Neural cell (in vitro differentiated cells): ENCODE data around the gene SURF1. TPM values are rescaled to one million over a fixed set of nuclear protein-coding genes. Genes with fewer than 3 reads are reported as not detected.

ENCODE experiments used
- H2AFZ ChIP-seq: fragments of 200-600, 300-800 bp; sonication (generic), shearing (Covaris generic); 2 replicates; pipeline ENCODE4 v1.6.0; 2014; ENCODE audit warnings: low read depth, mild to moderate bottlenecking, antibody characterized with exemption, low read length, moderate library complexity
- H3F3A ChIP-seq: fragments of 200-600 bp; shearing (Covaris generic); 2 replicates; pipeline ENCODE4 v1.6.1; 2016; ENCODE audit warnings: mild to moderate bottlenecking, moderate library complexity, mixed read lengths, antibody characterized with exemption, low read length; ENCODE audit not compliant: insufficient read depth, poor library complexity, severe bottlenecking
- H3K27ac ChIP-seq: fragments of 200-600, 300-800 bp; sonication (generic), shearing (Covaris generic); 2 replicates; pipeline ENCODE4 v1.5.1; 2014; ENCODE audit warnings: mild to moderate bottlenecking, low read length, moderate library complexity
- H3K27me3 ChIP-seq: fragments of 300-800, 200-600 bp; sonication (generic), shearing (Covaris generic); 2 replicates; pipeline ENCODE4 v1.6.0; 2014; ENCODE audit warnings: mild to moderate bottlenecking, low read depth, low read length, moderate library complexity; ENCODE audit not compliant: insufficient read depth
- H3K36me3 ChIP-seq: fragments of 300-800, 200-600 bp; sonication (generic), shearing (Covaris generic); 2 replicates; pipeline ENCODE4 v1.5.1; 2014; ENCODE audit warnings: mild to moderate bottlenecking, antibody characterized with exemption, low read length, moderate library complexity; ENCODE audit not compliant: insufficient read depth
- H3K4me2 ChIP-seq: fragments of 300-800, 200-600 bp; sonication (generic), shearing (Covaris generic); 2 replicates; pipeline ENCODE4 v1.6.0; 2014; ENCODE audit warnings: mild to moderate bottlenecking, low read length
- H3K4me3 ChIP-seq: fragments of 300-800, 200-600 bp; sonication (generic), shearing (Covaris generic); 2 replicates; pipeline ENCODE4 v1.5.1; 2014; ENCODE audit warnings: mild to moderate bottlenecking, low read length, moderate library complexity
- H3K79me2 ChIP-seq: fragments of 200-600 bp; shearing (Covaris generic); replicated peaks from 2 replicates; pipeline ENCODE4 v1.6.0; 2014; ENCODE audit warnings: mild to moderate bottlenecking, low read length, moderate library complexity; ENCODE audit not compliant: insufficient read depth
- H3K9ac ChIP-seq: fragments of 300-800, 200-600 bp; sonication (generic), shearing (Covaris generic); 2 replicates; pipeline ENCODE4 v1.6.1; 2016; ENCODE audit warnings: mild to moderate bottlenecking, low read length, mixed read lengths
- H3K9me2 ChIP-seq: fragments of 200-600 bp; shearing (Covaris generic); 2 replicates; pipeline ENCODE4 v1.6.1; 2016; ENCODE audit warnings: mild to moderate bottlenecking, low read length, mixed read lengths; ENCODE audit not compliant: insufficient read depth
- H3K9me3 ChIP-seq: fragments of 200-600, 300-800 bp; sonication (generic), shearing (Covaris generic); 2 replicates; pipeline ENCODE4 v1.6.1; 2016; ENCODE audit warnings: mild to moderate bottlenecking, mixed run types, low read length, moderate library complexity, mixed read lengths
- H4K20me1 ChIP-seq: fragments of 200-600 bp; shearing (Covaris generic); 2 replicates; pipeline ENCODE4 v1.6.1; 2016; ENCODE audit warnings: mild to moderate bottlenecking, mixed run types; ENCODE audit not compliant: insufficient read depth
- EP300 ChIP-seq: fragments of 450-650 bp; conservative IDR thresholded peaks from 2 replicates; pipeline ENCODE4 v1.6.1; 2014; ENCODE audit warnings: antibody characterized with exemption, mild to moderate bottlenecking, moderate library complexity; ENCODE audit not compliant: poor library complexity, severe bottlenecking
- EZH2 ChIP-seq: fragments of 200-600, 300-800 bp; shearing (Covaris generic), sonication (generic); IDR thresholded peaks from 2 replicates; pipeline ENCODE4 v1.6.1; 2014; ENCODE audit warnings: antibody characterized with exemption, low read length, borderline replicate concordance, mild to moderate bottlenecking; ENCODE audit not compliant: insufficient read depth, poor library complexity, severe bottlenecking
- MXI1 ChIP-seq: fragments of 450-650 bp; conservative IDR thresholded peaks from 2 replicates; pipeline ENCODE4 v1.6.1; 2014; ENCODE audit warnings: antibody characterized with exemption, mild to moderate bottlenecking; ENCODE audit not compliant: poor library complexity, severe bottlenecking
- POLR2AphosphoS5 ChIP-seq: IDR thresholded peaks from 2 replicates; pipeline ENCODE4 v1.6.1; 2012
- RAD21 ChIP-seq: fragments of 450-650 bp; conservative IDR thresholded peaks from 2 replicates; pipeline ENCODE4 v1.6.1; 2014; ENCODE audit warnings: antibody characterized with exemption, mild to moderate bottlenecking, moderate library complexity
- REST ChIP-seq: IDR thresholded peaks from 2 replicates; pipeline ENCODE4 v1.6.1; 2012; ENCODE audit warnings: borderline replicate concordance
- SMC3 ChIP-seq: fragments of 450-650 bp; conservative IDR thresholded peaks from 2 replicates; pipeline ENCODE4 v1.6.1; 2014; ENCODE audit warnings: antibody characterized with exemption, mild to moderate bottlenecking, moderate library complexity; ENCODE audit not compliant: poor library complexity
- TAF1 ChIP-seq: IDR thresholded peaks from 2 replicates; pipeline ENCODE4 v1.6.1; 2012; ENCODE audit warnings: low read depth
- polyA plus RNA-seq: library from polyadenylated mRNA; depleted of rRNA; stranded (reverse); fragments of >200 nt; gene quantifications from 2 replicates; pipeline ENCODE4 v1.2.3, GENCODE V29; 2014
- TF ChIP-seq, protein P1 (sequence below): fragments of 450-650 bp; IDR thresholded peaks from 2 replicates; pipeline ENCODE4 v1.5.1; 2014; ENCODE audit warnings: antibody characterized with exemption, mild to moderate bottlenecking, moderate library complexity; ENCODE audit not compliant: poor library complexity, severe bottlenecking

Gene SURF1
- polyA plus RNA-seq, 1 donor from 2014 or later: 32.3 TPM

GRCh38 chr9:133309608-133310007, 46.7 kb downstream of the SURF1 start:
- H3K4me2 ChIP-seq: no peak overlapping the region
- H3K27ac ChIP-seq: no peak overlapping the region
- H4K20me1 ChIP-seq: no peaks in the 10 kb centered on the region
- TF ChIP-seq MXI1 (no peak), RAD21 (no peak), EZH2 (no peak), EP300 (no peak), REST (no peak), SMC3 (no peak), POLR2AphosphoS5 (no peak), TAF1 (no peak)
- TF ChIP-seq, protein P1, sequence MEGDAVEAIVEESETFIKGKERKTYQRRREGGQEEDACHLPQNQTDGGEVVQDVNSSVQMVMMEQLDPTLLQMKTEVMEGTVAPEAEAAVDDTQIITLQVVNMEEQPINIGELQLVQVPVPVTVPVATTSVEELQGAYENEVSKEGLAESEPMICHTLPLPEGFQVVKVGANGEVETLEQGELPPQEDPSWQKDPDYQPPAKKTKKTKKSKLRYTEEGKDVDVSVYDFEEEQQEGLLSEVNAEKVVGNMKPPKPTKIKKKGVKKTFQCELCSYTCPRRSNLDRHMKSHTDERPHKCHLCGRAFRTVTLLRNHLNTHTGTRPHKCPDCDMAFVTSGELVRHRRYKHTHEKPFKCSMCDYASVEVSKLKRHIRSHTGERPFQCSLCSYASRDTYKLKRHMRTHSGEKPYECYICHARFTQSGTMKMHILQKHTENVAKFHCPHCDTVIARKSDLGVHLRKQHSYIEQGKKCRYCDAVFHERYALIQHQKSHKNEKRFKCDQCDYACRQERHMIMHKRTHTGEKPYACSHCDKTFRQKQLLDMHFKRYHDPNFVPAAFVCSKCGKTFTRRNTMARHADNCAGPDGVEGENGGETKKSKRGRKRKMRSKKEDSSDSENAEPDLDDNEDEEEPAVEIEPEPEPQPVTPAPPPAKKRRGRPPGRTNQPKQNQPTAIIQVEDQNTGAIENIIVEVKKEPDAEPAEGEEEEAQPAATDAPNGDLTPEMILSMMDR: no peak
- H2AFZ ChIP-seq: no peak overlapping the region
- H3K79me2 ChIP-seq: no peaks in the 10 kb centered on the region
- H3F3A ChIP-seq: no peaks in the 10 kb centered on the region
- no peak overlapping the region for H3K4me3 ChIP-seq
- no peak overlapping the region for H3K9ac ChIP-seq
- no peaks in the 10 kb centered on the region for H3K9me3 ChIP-seq
- no peaks in the 10 kb centered on the region for H3K9me2 ChIP-seq
- H3K36me3 ChIP-seq: no peaks in the 10 kb centered on the region
- H3K27me3 ChIP-seq: no peaks in the 10 kb centered on the region

- no peak overlapping the region for H3K27ac ChIP-seq
- H3K79me2 ChIP-seq: no peaks in the 10 kb centered on the region
- TF ChIP-seq REST: no peak
- no peak for TF ChIP-seq RAD21
- no peak for TF ChIP-seq SMC3
- TF ChIP-seq POLR2AphosphoS5: no peak
- no peak for TF ChIP-seq MXI1
- TF ChIP-seq TAF1: no peak
- TF ChIP-seq EZH2: no peak
- TF ChIP-seq EP300: no peak
- TF ChIP-seq, protein P1: no peak
- H4K20me1 ChIP-seq: no peaks in the 10 kb centered on the region
- no peak overlapping the region for H2AFZ ChIP-seq
- H3K36me3 ChIP-seq: no peaks in the 10 kb centered on the region
- H3K9ac ChIP-seq: no peak overlapping the region
- no peaks in the 10 kb centered on the region for H3K27me3 ChIP-seq
- no peaks in the 10 kb centered on the region for H3F3A ChIP-seq
- H3K9me3 ChIP-seq: no peaks in the 10 kb centered on the region
- no peak overlapping the region for H3K4me2 ChIP-seq
- no peaks in the 10 kb centered on the region for H3K9me2 ChIP-seq
- H3K4me3 ChIP-seq: no peak overlapping the region
These were observed 49.0 kb downstream of the SURF1 start for GRCh38 chr9:133307301-133307700.
